Measurements from ENCODE around the gene COX4I1.

Gene COX4I1

GRCh38 chr16:85799497-85800320 is at the start of gene COX4I1, which contains the start of gene EMC8:
COX4I1 (plus strand) TSS chr16:85799695; CDS start chr16:85801206, 1,511 bp downstream.
EMC8 (minus strand) TSS chr16:85799544; CDS start chr16:85799295, 249 bp downstream.
- DNase-seq, result peak; percentile 77 to 85

DNA sequence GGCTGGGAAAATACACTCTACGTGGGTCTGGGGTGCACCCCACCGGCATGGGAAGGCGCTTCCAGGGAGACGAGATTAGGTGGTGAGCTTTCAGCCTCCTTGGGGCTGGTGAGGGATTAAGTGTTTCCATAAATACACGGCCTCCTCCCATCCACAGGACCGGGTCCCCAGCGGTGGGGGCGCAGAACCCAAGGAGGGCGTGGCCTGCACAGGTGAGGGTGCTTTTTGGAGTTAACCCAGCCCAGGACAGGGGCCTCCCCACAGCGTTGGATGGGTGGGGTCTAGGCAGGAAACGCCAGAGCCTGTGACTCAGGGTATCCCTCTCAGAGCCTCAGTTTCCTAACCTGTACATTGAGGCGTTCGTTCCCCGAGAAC is 49.7 kb upstream of the COX4I1 start:
- DNase-seq, result no peak

- peak; percentile 13 to 54 for DNase-seq
Measured at GRCh38 chr16:85750146-85750826, 49.2 kb upstream of the COX4I1 start.

- no peak for DNase-seq
Measured at GRCh38 chr16:85750827-85751697, 48.4 kb upstream of the COX4I1 start, which contains the start of gene C16orf74. C16orf74 (minus strand) TSS chr16:85751096; CDS start chr16:85735217, 15,879 bp downstream.

DNA sequence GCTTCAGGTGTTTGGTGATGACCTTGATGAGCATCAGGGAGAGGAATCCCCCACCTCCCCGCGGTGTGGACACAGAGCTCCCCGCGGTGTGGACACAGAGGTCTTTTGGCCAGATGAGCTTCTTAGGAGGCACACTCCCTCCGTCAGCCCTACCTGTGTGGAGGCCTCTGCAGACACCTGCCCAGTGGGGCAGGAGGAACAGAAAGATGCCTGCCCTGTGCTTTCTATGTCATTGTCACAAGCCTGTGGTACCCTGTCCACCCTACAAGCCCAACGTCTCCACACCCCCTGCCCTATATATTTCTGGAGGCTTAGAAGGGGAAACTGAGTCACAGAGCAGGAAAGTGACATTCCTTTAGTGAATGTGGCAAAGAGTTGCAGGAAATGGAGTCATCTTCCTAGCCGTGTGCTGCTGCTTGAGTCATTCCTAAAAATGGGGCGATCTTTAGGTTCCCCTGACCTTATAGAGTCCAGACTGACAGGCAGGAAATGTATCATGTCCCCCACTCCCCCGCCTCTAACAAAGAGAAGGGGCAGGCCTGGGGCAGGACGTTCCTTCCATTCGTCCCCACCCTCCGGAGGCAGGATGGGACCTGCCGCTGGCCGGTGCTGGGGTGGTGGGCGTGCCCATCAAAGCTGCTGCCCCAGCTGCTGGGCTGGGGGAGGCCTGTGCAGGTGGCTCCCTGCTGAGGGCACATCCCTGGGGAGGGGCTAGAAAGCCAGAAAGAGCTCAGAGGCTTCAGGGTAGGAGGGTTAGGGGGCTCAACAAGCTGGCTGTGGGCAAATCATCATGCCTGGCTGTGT is 47.6 kb upstream of the COX4I1 start:
- DNase-seq, result peak in 1 of 2 donors; percentile 31

GRCh38 chr16:85752511-85753420 is 46.7 kb upstream of the COX4I1 start:
- no peak for DNase-seq

- DNase-seq, result no peak
Measured at GRCh38 chr16:85753559-85753958, 45.9 kb upstream of the COX4I1 start.

DNA sequence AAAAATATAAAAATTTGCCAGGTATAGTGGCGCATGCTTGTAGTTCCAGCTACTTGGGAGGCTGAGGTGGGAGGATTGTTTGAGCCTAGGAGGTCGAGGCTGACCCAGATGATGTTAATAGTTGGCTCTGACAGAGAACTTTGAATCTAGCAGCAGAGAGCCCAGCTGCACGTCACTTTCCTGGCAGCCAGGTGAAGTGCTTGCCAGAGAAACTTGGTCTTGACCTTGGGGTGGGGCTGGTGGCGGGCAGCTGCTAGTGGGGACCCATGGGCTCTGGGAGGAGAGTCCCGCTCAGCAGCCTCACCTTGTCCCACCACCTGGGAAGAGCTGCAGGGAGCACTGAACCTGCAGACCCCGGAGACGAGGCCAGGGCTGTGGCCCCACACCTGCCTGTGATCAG is 45.5 kb upstream of the COX4I1 start:
- DNase-seq, result no peak

DNA sequence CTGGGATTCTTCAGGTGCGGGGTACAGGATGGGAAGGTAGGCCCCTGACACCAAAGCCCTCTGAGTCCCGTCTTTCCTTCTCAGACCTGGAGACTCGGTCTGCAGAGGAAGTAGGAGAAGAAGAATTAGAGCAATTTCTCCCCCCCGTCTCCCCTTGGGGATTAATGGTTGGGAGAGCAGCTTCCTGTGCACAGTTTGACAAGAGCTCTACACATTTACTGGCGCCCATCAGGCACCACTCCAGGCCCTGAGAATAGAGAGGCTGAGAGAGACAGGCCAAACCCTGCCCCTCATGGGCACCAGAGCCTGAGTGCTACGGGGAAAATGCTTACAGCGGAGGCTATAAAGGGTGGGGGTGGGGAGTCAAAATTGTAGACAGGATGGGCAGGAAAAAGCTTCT is 45.1 kb upstream of the COX4I1 start:
- no peak for DNase-seq

DNA sequence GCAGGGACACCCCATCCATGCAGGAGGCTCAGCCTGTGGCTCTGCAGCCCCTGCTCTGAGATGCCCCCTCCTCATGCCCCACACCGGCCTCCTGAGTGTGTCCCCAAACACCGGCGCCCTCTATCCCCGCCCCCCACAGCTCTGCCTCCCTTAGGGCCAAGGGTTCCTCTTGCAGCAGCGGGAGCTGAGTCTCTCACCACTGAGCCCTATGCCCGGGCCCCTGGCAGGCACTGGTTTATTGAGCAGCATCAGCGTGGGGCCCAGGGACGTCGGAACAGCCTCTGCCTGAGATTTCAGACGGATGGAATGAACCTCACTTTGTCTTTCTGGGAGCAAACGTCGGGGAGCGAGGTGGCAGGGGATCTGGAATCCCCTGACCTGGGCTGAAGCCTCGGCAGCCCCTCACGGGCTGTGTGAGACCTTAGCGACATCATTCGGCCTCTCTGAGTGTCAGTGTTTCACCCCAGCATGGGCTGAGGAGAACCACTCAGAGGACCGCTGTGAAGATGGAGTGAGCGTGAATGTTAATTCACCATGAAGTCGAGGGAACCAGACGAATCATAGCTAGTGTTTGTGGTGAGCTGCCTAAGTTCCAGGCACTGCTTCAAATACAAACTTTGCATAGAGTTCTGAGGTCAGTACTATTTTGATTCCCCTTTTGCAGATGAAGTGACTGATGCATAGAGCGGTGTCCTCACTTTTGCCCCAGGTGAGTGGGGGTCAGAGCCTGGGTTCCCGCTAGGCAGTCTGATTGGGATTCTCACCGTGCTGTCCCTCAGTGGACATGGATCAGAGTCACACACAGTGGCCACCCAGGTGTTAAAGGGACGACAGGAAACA is 43.3 kb upstream of the COX4I1 start:
- DNase-seq, result no peak

GRCh38 chr16:85757341-85757822 is 42.1 kb upstream of the COX4I1 start:
- no peak for DNase-seq

DNA sequence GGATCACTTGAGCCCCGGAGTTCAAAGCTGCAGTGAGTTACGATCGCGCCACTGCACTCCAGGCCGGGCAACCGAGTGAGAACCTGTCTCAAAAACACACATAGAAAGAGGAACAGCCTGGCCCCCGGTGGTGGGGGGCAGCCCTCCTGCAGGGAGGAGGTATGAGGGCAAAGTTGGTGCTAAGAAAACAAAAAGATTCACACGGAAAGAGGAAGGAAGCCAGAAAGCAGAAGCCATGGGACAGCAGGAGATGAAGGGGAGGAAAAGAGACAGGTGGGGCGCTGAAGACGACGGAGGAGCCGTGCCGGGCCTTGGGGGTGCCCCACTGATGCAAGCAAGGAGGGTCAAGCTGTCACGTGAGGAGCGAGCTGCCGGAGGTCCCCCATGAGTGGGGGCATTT is 40.4 kb upstream of the COX4I1 start:
- DNase-seq, result peak in 1 of 2 donors; percentile 98

GRCh38 chr16:85759631-85760419 is 39.7 kb upstream of the COX4I1 start:
- peak in 1 of 2 donors; percentile 17 for DNase-seq

DNA sequence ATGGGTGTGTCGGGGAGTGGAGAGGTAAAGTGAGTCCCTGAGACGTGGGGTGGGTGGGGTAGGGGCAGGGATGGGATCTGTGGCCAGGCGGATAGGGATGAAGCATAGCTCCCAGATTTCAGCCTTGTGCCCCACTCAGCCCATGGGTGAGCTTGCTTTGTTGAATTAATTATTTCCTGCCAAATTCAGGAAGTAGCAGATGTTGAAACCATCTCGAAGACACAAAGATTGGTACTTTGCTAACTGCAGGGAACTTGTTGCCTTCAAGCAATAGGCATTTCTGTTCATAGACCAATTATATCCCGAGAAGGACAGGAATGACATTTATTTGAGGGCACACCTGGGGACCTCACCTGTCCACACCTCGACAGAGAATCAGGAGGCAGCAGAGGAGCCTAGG is 37.6 kb upstream of the COX4I1 start:
- DNase-seq, result peak in 1 of 2 donors; percentile 45

- DNase-seq, result no peak
Measured at GRCh38 chr16:85762970-85763369, 36.5 kb upstream of the COX4I1 start.

DNA sequence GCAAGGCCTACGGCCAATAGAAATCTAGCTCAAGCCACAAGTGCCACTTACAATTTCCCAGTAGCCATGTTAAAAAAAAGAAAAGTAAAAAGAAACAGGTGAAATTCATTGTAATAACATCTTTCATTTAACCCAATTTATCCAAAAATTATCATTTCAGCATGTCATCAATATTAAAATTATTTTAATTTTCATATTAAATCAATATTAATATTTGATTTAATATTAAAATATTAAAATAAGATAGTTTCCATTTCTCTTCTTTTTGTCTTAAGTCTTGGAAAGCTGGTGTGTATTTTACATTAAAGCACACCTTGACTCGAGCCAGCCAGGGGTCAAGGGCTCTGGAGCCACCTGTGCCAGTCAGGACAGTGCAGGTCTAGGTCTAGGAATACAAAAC is 35.9 kb upstream of the COX4I1 start:
- DNase-seq, result no peak

DNA sequence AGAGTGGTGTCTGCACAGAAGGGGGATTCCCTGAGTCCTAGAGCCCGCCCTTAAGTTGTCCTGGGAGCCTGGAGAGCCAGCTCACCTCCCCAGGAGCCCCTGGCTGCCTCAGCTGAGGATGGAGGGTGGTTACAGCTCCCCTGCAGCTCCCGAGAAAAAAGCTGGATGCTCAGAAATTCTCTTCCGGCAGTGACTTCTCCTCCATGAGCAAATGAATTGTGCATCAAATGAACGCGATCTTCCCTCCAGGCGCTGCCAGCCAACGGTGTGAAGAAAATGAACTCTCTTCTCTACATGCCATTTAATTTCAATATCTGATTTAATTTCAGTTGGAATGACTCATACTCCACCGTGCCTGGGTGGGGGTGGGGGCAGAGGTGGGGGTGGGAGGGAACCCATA is 34.3 kb upstream of the COX4I1 start:
- no peak for DNase-seq

- no peak for DNase-seq
Measured at GRCh38 chr16:85765767-85766166, 33.7 kb upstream of the COX4I1 start.

DNA sequence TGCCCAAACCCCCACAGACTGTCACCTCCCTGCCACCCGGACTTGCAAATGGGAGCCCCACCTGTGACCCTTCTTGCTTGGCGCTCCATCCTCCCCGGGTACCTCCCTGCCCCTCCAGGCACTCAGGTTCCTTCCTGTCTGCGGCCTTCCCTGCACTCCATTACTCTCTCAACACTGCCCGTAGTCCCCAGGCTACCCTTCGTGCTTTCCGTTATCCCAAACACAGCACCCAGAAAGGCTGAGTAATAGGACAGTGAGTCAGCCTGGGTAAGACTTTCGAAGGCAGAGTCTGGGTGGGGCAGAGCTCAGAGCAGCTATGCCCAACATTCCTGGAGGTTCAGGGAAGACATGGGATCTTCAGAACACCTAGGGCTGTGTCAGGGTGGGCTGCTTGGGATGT is 32.0 kb upstream of the COX4I1 start:
- peak in 1 of 2 donors; percentile 6 for DNase-seq

All from bone marrow (tissue), 2 donors.